Endothelial cell (in vitro differentiated cells): ENCODE results near the gene UNK. TPM values are rescaled to one million over a fixed set of nuclear protein-coding genes. Genes with fewer than 3 reads are reported as not detected.
"Not testable (repeated sequence)": the region's sequence is repeated elsewhere in the genome, so short reads cannot be mapped to it uniquely, and the experiment has no call there.

Source experiments
- DNase-seq: peaks from one replicate; pipeline ENCODE4 v3.0.0; 2021; ENCODE audit warnings: low spot score
- H3K27ac Mint-ChIP-seq: one replicate; pipeline ENCODE4 v1.8.0; 2021; ENCODE audit warnings: mixed read lengths, inconsistent platforms; ENCODE audit not compliant: unreplicated experiment
- H3K27me3 Mint-ChIP-seq: one replicate; pipeline ENCODE4 v1.8.0; 2021; ENCODE audit warnings: mild to moderate bottlenecking, moderate library complexity, mixed read lengths, inconsistent platforms; ENCODE audit not compliant: unreplicated experiment
- H3K36me3 Mint-ChIP-seq: one replicate; pipeline ENCODE4 v1.8.0; 2021; ENCODE audit warnings: mild to moderate bottlenecking, low read depth, mixed read lengths, inconsistent platforms; ENCODE audit not compliant: unreplicated experiment
- H3K4me1 Mint-ChIP-seq: one replicate; pipeline ENCODE4 v1.8.0; 2021; ENCODE audit warnings: mild to moderate bottlenecking, mixed read lengths, inconsistent platforms; ENCODE audit not compliant: unreplicated experiment
- H3K4me3 Mint-ChIP-seq: one replicate; pipeline ENCODE4 v1.8.0; 2021; ENCODE audit warnings: mild to moderate bottlenecking, mixed read lengths, inconsistent platforms; ENCODE audit not compliant: unreplicated experiment
- H3K9me3 Mint-ChIP-seq: one replicate; pipeline ENCODE4 v1.8.0; 2021; ENCODE audit warnings: mixed read lengths, inconsistent platforms; ENCODE audit not compliant: unreplicated experiment
- CTCF ChIP-seq: fragments of 200-600 bp; sonication (generic); IDR thresholded peaks from one replicate; pipeline ENCODE4 v1.5.0; 2021; ENCODE audit warnings: antibody characterized with exemption; ENCODE audit not compliant: unreplicated experiment
- total RNA-seq: library from RNA; stranded (reverse); fragmentation: NEBNext Ultra II Directional; extraction: Animal tissue kit (Norgen Biotek cat#: 25700); gene quantifications from one replicate; pipeline ENCODE4 v1.2.1, GENCODE V29; 2021; ENCODE audit not compliant: unreplicated experiment

UNK gene
- total RNA-seq, 1 donor from 2014 or later = 28.8 TPM

- Mint-ChIP-seq H3K4me1 (peaks cover 7% of the 10 kb centered on the region), H3K27ac (peak overlapping the region; percentile 25)
These were observed 84.9 kb downstream of the UNK start for GRCh38 chr17:75869282-75870141.

GRCh38 chr17:75870228-75870627 lies 85.6 kb downstream of the UNK start:
- not testable (repeated sequence) for DNase-seq, H3K27ac Mint-ChIP-seq, H3K36me3 Mint-ChIP-seq, H3K9me3 Mint-ChIP-seq, H3K4me3 Mint-ChIP-seq, H3K4me1 Mint-ChIP-seq, H3K27me3 Mint-ChIP-seq

More at GRCh38 chr17:75869282-75870141, 84.9 kb downstream of the UNK start:
- H3K36me3 Mint-ChIP-seq = no peaks in the 10 kb centered on the region
- no peak for TF ChIP-seq CTCF
- H3K4me3 Mint-ChIP-seq = no peak overlapping the region
- H3K27me3 Mint-ChIP-seq = peaks cover 3% of the 10 kb centered on the region
- no peaks in the 10 kb centered on the region for H3K9me3 Mint-ChIP-seq
- no peak for DNase-seq

GRCh38 chr17:75872434-75873351 lies 88.1 kb downstream of the UNK start:
- Mint-ChIP-seq H3K27me3 (peaks cover 8% of the 10 kb centered on the region), H3K36me3 (no peaks in the 10 kb centered on the region), H3K4me1 (peaks cover 18% of the 10 kb centered on the region), H3K4me3 (no peak overlapping the region), H3K9me3 (no peaks in the 10 kb centered on the region), H3K27ac (peak overlapping the region; percentile 94)
- peak; percentile 63 for DNase-seq
- TF ChIP-seq CTCF = no peak

- no peaks in the 10 kb centered on the region for H3K36me3 Mint-ChIP-seq
- H3K27ac Mint-ChIP-seq = no peak overlapping the region
- peaks cover 18% of the 10 kb centered on the region for H3K4me1 Mint-ChIP-seq
- no peak for TF ChIP-seq CTCF
- peaks cover 11% of the 10 kb centered on the region for H3K27me3 Mint-ChIP-seq
- H3K9me3 Mint-ChIP-seq = no peaks in the 10 kb centered on the region
- H3K4me3 Mint-ChIP-seq = no peak overlapping the region
- DNase-seq = no peak
These were observed 89.1 kb downstream of the UNK start for GRCh38 chr17:75873587-75874322.
